SIG-M5 (cell line): ENCODE data around the gene PLD5.
"Not testable (repeated sequence)": the region's sequence is repeated elsewhere in the genome, so short reads cannot be mapped to it uniquely, and the experiment has no call there.

Source experiments
- DNase-seq: peaks from one replicate; lab custom pipeline; 2025; lab: John Stamatoyannopoulos, UW

PLD5 gene

DNA sequence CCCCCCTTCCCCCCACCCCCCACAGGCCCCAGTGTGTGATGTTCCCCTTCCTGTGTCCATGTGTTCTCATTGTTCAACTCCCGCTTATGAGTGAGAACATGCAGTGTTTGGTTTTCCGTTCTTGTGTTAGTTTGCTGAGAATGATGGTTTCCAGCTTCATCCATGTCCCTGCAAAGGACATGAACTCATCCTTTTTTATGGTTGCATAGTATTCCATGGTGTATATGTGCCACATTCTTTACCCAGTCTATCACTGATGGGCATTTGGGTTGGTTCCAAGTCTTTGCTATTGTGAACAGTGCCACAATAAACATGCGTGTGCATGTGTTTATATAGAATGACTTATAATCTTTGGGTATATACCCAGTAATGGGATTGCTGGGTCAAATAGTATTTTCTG is 466.3 kb downstream of the PLD5 start:
- DNase-seq: not testable (repeated sequence)

GRCh38 chr1:242057745-242058115 is 466.8 kb downstream of the PLD5 start:
- DNase-seq: no peak

DNA sequence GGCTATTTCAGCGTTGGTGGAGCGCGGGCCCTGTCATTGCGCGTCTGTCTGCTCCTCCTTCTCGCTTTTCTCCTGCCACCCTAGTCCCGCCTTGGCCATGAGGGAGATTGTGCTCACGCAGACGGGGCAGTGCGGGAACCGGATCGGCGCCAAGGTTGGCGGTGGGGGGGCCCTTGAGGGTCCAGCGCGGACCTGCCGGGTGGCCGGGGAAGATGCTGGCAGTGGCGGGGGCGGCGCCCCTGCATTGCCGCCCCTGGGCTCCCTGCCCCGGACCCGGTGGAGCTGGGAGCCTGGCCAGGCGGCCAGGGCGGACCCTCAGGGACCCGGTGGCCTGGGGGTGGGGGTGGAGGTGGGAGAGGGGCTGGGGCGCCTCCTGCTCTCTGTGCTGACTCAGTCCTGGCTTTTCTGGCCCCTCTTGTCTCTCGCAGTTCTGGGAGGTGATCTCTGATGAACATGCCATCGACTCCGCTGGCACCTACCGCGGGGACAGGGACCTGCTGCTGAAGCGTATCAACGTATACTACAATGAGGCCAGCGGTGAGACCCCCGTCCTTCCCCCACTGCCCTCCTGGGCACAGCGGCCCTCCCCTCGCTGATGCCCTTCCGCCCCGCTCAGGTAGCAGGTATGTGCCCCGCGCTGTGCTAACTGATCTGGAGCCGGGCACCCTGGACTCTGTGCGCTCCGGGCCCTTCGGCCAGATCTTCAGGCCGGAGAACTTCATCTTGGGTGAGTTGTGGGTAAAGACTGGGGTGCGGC is 467.3 kb downstream of the PLD5 start:
- no peak for DNase-seq

DNA sequence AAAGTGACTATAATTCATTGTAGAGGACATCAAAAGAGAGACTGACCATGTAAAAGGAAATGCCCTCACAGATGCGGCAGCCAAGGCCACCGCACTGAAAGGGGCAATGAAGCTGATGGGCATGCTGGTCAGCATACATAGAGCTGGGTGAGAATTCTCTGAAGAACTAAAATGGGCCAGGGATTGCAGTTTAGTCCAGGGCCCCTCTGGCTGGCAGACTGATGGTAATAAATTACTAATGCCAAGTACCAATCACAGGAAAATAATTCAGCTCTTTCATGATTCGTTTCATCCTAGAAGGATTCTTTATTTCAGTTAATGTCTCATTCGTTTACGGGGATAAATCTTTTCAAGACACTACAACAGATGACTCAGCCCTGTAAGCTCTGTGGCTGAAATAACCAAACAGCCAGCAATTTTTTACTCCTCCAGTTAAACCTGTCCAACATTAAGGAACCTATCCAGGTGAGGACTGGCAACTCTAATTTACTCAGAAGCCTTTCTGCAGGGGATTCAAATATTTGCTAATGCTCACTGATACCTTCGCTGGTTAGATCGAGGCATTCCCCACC is 468.7 kb downstream of the PLD5 start:
- no peak for DNase-seq

- no peak for DNase-seq
These were observed 481.3 kb downstream of the PLD5 start for GRCh38 chr1:242043165-242043564.

DNA sequence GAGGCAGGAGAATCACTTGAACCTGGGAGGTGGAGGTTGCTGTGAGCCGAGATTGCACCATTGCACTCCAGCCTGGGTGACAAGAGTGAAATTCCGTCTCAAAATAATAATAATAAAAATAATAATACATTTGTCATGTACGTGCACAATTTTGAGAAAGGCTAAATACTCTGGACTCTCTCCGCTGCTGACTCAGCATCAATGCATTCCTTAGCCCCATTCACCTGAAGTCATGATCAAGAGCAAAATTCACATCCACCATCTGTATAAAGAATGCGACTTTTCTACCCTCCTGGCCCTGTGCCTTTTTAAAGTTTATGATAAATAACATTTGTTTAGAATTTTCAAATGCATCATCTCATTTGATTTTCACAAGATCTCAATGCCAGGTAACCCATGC is 490.1 kb downstream of the PLD5 start:
- no peak for DNase-seq

- no peak for DNase-seq
These were observed 491.1 kb downstream of the PLD5 start for GRCh38 chr1:242033447-242033846.
